RWPE1 (cell line): Measurements from ENCODE around the gene MED27.

Source experiments
- CTCF ChIA-PET: fragments of 350-600 bp; sonication (Branson Sonifier 250); formaldehyde crosslinking; extraction: SDS; loops from one replicate; lab custom pipeline; 2021; lab: Yijun Ruan, JAX
- POLR2A ChIA-PET: fragments of 400-600 bp; formaldehyde crosslinking; extraction: SDS; loops from one replicate; lab custom pipeline; 2020; ENCODE audit warnings: antibody characterized with exemption; ENCODE audit not compliant: low non-redundant PET; lab: Yijun Ruan, JAX
- DNase-seq: peaks from one replicate; pipeline ENCODE4 v3.0.0; 2012; ENCODE audit warnings: low spot score
- H3K27ac ChIP-seq: fragments of 450-650 bp; 2 replicates; pipeline ENCODE4 v1.5.1; 2017
- TF ChIP-seq, protein P1 (sequence below): fragments of 450-650 bp; conservative IDR thresholded peaks from 2 replicates; pipeline ENCODE4 v1.5.1; 2017; ENCODE audit warnings: low read depth, mild to moderate bottlenecking

Gene MED27

DNA sequence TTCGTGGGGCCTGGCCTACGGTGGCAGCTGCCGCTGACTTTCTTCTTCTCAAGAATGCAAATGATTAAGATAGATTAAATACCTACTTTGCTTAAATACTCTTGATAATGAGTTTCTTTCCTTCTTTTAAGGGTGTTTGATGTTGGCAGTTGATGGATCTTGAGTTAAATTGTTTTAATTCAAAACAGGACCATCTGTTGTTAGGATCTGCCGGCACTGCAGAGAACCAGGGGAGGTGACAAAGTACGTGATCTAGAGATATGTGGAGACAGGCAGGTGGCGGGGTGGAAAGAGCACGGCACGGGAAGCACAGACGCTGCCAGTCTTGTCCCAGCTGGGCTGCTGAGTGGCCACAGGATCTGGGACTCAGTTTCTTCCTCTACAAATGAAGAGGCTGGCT is 37.9 kb downstream of the MED27 start:
- H3K27ac ChIP-seq: no peak overlapping the region
- DNase-seq: no peak
- TF ChIP-seq, protein P1, sequence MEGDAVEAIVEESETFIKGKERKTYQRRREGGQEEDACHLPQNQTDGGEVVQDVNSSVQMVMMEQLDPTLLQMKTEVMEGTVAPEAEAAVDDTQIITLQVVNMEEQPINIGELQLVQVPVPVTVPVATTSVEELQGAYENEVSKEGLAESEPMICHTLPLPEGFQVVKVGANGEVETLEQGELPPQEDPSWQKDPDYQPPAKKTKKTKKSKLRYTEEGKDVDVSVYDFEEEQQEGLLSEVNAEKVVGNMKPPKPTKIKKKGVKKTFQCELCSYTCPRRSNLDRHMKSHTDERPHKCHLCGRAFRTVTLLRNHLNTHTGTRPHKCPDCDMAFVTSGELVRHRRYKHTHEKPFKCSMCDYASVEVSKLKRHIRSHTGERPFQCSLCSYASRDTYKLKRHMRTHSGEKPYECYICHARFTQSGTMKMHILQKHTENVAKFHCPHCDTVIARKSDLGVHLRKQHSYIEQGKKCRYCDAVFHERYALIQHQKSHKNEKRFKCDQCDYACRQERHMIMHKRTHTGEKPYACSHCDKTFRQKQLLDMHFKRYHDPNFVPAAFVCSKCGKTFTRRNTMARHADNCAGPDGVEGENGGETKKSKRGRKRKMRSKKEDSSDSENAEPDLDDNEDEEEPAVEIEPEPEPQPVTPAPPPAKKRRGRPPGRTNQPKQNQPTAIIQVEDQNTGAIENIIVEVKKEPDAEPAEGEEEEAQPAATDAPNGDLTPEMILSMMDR: no peak
- CTCF ChIA-PET: interaction anchor here (0.6 kb wide), 1 partner anchor 8 kb away, joined by 3 read pairs; no protein-coding TSS in a partner anchor
- POLR2A ChIA-PET: no interaction called here

DNA sequence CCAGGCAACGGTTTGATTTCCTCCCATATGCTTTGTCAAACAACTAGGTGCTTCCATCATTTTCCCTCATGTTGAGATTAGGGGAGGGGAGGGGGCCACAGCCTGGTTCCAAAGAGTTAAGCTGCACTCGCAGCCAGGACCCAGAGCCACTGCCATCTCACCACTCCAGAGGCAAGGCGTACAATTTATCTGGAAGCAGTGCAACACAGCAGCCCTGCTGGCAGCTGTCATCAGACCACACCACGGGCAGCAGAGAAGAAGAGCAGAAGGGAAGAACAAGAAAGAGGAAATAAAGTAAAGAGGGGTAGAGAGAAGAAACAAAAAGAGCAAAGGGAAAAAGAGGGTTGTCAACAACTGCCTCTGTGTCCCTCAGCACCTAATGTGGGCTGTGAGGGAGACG is 38.9 kb downstream of the MED27 start:
- DNase-seq: no peak
- POLR2A ChIA-PET: no interaction called here
- TF ChIP-seq, protein P1: no peak
- no peak overlapping the region for H3K27ac ChIP-seq
- CTCF ChIA-PET: interaction anchor here (0.8 kb wide), 1 partner anchor 195 kb away, joined by 3 read pairs; no protein-coding TSS in a partner anchor

DNA sequence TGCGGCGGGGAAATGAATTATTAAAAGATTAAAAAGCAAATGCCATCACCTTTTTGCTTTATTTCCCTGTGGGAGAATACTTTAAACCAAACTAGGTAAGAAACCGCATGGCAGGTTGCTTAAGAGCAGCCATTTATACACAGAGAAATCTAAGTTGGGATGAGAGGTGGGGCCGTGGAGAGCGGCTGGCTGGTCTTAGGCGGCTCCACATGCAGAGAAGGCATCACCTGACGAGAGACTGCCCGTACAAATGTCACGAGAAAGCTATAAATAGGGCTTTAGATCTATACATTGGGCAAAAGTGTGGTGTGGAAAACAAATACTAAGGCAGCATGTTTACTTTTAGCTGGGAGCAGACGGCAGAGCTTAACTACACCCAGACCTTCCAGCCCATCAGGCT is 39.4 kb downstream of the MED27 start:
- ChIA-PET CTCF (no interaction called here), POLR2A (no interaction called here)
- TF ChIP-seq, protein P1: no peak

DNA sequence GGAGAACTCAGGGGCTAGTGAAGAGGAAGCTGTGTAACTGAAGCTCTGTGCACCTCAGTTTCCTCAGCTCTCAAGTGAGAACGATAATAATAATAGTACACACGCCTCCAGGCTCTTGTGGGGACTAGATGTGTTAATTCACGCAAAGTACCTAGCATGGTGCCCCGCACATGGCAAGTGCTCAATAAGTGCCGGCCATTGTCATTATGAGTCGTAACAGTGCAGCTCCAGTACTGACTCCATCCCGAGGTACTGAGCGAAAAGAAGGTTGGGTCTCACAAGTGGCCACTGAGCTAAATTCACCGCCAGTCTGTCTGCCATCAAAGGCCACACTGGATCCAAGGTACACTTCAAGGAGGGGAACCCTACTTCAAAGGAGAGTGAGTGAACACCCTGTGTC is 40.4 kb downstream of the MED27 start:
- TF ChIP-seq, protein P1: no peak
- CTCF ChIA-PET: interaction anchor here (0.6 kb wide), 1 partner anchor 27 kb away, joined by 3 read pairs; no protein-coding TSS in a partner anchor

More for the DNA sequence above, 39.4 kb downstream of the MED27 start:
- no peak overlapping the region for H3K27ac ChIP-seq
- DNase-seq: no peak

DNA sequence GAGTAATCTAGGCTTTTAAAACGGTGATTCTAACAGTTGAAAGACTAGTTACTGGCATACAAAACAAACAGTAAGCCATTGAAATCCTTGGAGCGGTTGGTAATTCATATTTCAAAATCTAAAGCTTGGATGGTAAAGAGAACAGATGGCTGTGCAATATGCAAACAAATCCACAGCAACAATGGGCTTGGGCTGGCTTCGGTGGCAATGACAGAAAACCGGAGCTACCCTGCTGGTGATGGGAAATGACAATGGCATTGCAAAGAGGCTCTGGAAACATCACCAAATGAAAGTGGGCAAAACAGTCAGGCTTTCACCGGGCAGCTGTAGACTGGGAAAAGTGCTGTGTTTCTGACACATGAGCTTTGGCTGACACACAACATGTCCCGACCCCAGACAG is 42.2 kb downstream of the MED27 start:
- DNase-seq: no peak
- ChIA-PET POLR2A (no interaction called here), CTCF (interaction anchor here (0.6 kb wide), 1 partner anchor 280 kb away, joined by 3 read pairs; no protein-coding TSS in a partner anchor)
- TF ChIP-seq, protein P1: no peak
- H3K27ac ChIP-seq: no peak overlapping the region

More for the DNA sequence above, 40.4 kb downstream of the MED27 start:
- no peak for DNase-seq
- POLR2A ChIA-PET: no interaction called here
- H3K27ac ChIP-seq: no peak overlapping the region

DNA sequence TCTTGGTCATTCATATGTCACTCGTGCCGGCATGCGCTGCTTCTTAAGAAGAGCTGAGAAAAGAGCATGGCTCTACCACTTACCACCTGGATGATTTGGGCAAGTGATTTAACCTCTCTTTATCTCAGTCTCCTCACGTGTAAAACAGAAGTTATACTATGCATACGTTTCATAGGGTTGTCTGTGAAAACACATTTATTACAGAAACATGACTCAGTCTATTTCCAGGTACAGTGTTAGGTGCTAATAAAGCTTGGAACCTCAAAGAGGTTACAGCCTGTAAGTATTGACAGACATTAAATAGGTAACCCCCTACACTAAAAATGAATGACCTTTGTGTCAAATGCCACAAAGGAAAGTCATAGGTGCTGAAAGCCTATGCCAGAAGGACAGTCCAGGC is 43.1 kb downstream of the MED27 start:
- ChIA-PET CTCF (interaction anchor here (0.6 kb wide), 1 partner anchor 103 kb away, joined by 3 read pairs; no protein-coding TSS in a partner anchor), POLR2A (no interaction called here)
- H3K27ac ChIP-seq: no peak overlapping the region
- no peak for DNase-seq
- TF ChIP-seq, protein P1: no peak

DNA sequence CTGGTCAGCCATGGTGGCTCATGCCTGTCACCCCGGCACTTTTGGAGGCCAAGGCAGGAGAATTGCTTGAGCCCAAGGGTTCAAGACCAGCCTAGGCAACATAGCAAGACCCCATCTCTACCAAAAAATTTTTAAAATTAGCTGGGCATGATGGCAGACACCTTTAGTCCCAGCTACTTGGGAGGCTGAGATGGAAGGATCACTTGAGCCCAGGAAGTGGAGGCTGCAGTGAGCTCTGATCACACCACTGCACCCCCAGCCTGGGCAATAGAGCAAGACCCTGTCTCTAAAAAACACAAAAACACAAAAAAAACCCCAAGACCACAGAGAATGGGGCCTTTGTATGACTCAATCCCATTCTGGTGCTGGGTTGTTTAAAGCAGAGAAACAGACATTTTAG is 44.0 kb downstream of the MED27 start:
- no peak overlapping the region for H3K27ac ChIP-seq
- ChIA-PET POLR2A (no interaction called here), CTCF (no interaction called here)
- TF ChIP-seq, protein P1: no peak
- no peak for DNase-seq
